ENCODE data around the gene FAM50A.

FAM50A gene

GRCh38 chrX:154468217-154468616 lies 24.3 kb downstream of the FAM50A start:
- DNase-seq: no peak

- DNase-seq: no peak
Observed at GRCh38 chrX:154469114-154469513, 25.2 kb downstream of the FAM50A start.

GRCh38 chrX:154469880-154470279 lies 25.9 kb downstream of the FAM50A start:
- no peak for DNase-seq

GRCh38 chrX:154470434-154470833 lies 26.5 kb downstream of the FAM50A start:
- DNase-seq: no peak

DNA sequence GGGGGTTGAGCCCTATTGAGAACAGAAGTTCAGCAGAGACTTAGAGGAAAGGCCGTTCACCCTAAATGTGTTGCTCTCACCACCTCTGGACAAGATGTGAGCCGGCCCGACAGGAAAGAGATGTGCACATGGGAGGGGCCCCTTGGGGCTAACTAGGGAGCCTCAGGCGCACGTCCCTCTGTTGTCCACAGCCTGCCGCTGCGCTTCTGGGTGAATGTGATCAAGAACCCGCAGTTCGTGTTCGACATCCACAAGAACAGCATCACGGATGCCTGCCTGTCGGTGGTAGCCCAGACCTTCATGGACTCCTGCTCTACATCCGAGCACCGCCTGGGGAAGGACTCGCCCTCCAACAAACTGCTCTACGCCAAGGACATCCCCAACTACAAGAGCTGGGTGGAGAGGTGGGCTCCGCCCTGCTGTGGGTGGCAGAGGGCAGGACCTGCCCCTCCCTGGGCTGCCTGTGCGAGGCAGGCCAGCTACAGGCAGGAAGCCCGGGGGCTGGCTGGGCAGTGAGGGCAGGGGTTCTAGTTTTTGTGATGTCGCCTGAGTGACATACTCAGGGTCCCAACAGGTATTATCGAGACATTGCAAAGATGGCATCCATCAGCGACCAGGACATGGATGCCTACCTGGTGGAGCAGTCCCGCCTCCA lies 27.1 kb downstream of the FAM50A start:
- no peak for DNase-seq

GRCh38 chrX:154471839-154472684 lies 28.1 kb downstream of the FAM50A start:
- no peak for DNase-seq

- DNase-seq: no peak
Observed at GRCh38 chrX:154472685-154473632, 29.0 kb downstream of the FAM50A start.

DNA sequence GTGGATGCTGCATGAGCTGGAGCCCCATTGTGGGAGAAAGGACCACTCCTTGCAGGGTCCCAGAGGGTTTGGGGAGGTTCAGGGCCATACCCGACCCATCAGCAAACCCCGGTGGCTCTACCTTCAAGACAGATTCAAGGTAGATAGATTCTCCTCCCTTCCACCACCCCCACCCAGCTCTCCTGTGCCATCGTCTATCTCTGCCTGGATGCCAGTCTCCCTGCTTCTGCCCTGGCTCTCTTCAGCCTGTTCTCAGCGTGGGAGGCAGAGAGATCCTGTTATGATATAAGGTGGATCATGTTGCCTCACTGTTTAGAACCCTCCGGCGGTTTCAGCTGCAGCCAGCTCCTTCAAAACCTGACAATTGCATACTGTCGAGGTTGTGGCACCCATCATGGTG lies 29.7 kb downstream of the FAM50A start:
- DNase-seq: no peak

- no peak for DNase-seq
Observed at GRCh38 chrX:154476821-154477220, 32.9 kb downstream of the FAM50A start.

- DNase-seq: no peak
Observed at GRCh38 chrX:154477891-154478477, 34.0 kb downstream of the FAM50A start.

GRCh38 chrX:154478728-154479622 lies 35.0 kb downstream of the FAM50A start, which contains the start of gene LAGE3:
Gene LAGE3, minus strand, starts transcription at chrX:154479281. Its CDS starts 366 bp downstream, at chrX:154478915.
- peak; percentile 7 for DNase-seq

DNA sequence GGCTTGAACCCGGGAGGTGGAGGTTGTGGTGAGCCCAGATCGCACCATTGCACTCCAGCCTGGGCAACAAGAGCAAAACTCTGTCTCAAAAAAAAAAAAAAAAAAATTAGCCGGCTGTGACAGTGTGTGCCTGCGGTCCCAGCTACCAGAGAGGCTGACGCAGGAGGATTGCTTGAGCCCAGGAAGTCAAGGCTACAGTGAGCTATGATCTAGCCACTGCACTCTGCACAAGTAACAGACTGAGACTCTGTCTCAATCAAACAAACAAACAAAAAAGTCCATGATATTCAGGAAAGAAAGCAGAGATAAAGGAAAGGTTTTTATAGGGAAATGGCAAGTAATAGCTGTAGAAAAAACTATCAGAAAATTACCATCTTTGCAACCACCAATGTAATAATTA lies 37.3 kb downstream of the FAM50A start:
- DNase-seq: no peak

GRCh38 chrX:154481911-154482601 lies 38.1 kb downstream of the FAM50A start:
- DNase-seq: no peak

GRCh38 chrX:154482786-154483185 lies 38.8 kb downstream of the FAM50A start:
- DNase-seq: no peak

- no peak for DNase-seq
Observed at GRCh38 chrX:154483325-154483724, 39.4 kb downstream of the FAM50A start.

- DNase-seq: no peak
Observed at GRCh38 chrX:154484255-154485149, 40.6 kb downstream of the FAM50A start.

- DNase-seq: no peak
Observed at GRCh38 chrX:154485150-154486051, 41.5 kb downstream of the FAM50A start.

DNA sequence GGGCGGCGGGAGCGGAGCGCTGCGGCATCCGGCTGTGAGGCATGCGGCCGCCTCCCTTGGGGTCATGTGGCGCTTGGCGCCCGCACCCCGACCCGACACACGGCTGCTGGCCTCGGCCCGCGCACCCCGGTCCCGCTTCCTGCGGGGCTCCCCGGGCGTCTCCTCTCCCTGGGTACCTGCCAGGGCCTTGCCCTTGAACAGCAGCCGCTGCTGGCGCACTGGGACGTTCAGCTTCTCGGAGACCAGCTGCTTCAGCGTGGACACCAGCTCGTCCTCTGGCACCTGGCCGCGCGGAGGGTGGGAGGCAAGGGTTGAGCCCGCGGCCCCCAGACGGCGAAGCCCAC lies 42.1 kb downstream of the FAM50A start:
- DNase-seq: no peak
